ENCODE measurements around the gene BRS3. TPM values are rescaled to one million over a fixed set of nuclear protein-coding genes. Genes with fewer than 3 reads are reported as not detected.

Gene BRS3
- total RNA-seq, 1 experiment from 2014 or later, result not detected

GRCh38 chrX:136464589-136464988 lies 23.2 kb upstream of the BRS3 start:
- TF ChIP-seq REST (IDR thresholded peaks at IDR 0.05; ENCODE audit: insufficient read depth in 1 of 2, low read depth in 2 of 2, low read length in 1 of 2) (no peak), SIN3A (IDR thresholded peaks at IDR 0.05; ENCODE audit: borderline replicate concordance, insufficient read depth, low read depth, low read length) (no peak), POLR2AphosphoS5 (IDR thresholded peaks at IDR 0.05; ENCODE audit: low read depth, low read length) (no peak), CTCF (IDR thresholded peaks at IDR 0.05) (no peak), TCF7L2 (IDR thresholded peaks at IDR 0.05; ENCODE audit: low read depth, low read length) (no peak)
- H3K9me3 ChIP-seq (ENCODE audit: control insufficient read depth, insufficient read depth, low read depth, low read length), result no peaks in the 10 kb centered on the region
- DNase-seq (ENCODE audit: low read depth, low spot score) (no peak), ATAC-seq (no peak)
- in situ Hi-C loops (cut with HindIII; ENCODE audit: low pct_unique_long_range_greater_than_20kb, low sequenced_read_pairs) (no loop called here), intact Hi-C loops (cut with micrococcal nuclease; ENCODE audit: unreplicated experiment) (no loop called here)
- H3K36me3 ChIP-seq (ENCODE audit: control insufficient read depth, insufficient read depth, low read length), result no peaks in the 10 kb centered on the region
- BruUV-seq (replicated peaks), result no TSS peak
- no peak overlapping the region for H3K4me3 ChIP-seq (ENCODE audit: low read depth in 2 of 2, low read length in 2 of 2)
- H3K27ac ChIP-seq (ENCODE audit: low read length), result no peak overlapping the region
- CTCF ChIA-PET, result no interaction called here
- H3K27me3 ChIP-seq (ENCODE audit: control insufficient read depth, insufficient read depth, low read length), result 0 out of 2 replicates have a peak, but pooled peaks cover 2% of the 10 kb centered on the region
- H3K4me1 ChIP-seq (ENCODE audit: control insufficient read depth, insufficient read depth, low read length), result no peaks in the 10 kb centered on the region
- POLR2A ChIA-PET, result no interaction called here

GRCh38 chrX:136467303-136467702 lies 20.4 kb upstream of the BRS3 start:
- Histone ChIP-seq H3K4me1 (ENCODE audit: control insufficient read depth, insufficient read depth, low read length) (no peaks in the 10 kb centered on the region), H3K27ac (ENCODE audit: low read length) (no peak overlapping the region), H3K4me3 (ENCODE audit: low read depth in 2 of 2, low read length in 2 of 2) (no peak overlapping the region), H3K36me3 (ENCODE audit: control insufficient read depth, insufficient read depth, low read length) (no peaks in the 10 kb centered on the region), H3K9me3 (ENCODE audit: control insufficient read depth, insufficient read depth, low read depth, low read length) (no peaks in the 10 kb centered on the region), H3K27me3 (ENCODE audit: control insufficient read depth, insufficient read depth, low read length) (0 out of 2 replicates have a peak, but pooled peaks cover 2% of the 10 kb centered on the region)
- ChIA-PET CTCF (no interaction called here), POLR2A (no interaction called here)
- BruUV-seq (replicated peaks), result no TSS peak
- in situ Hi-C loops (cut with HindIII; ENCODE audit: low pct_unique_long_range_greater_than_20kb, low sequenced_read_pairs) (no loop called here), intact Hi-C loops (cut with micrococcal nuclease; ENCODE audit: unreplicated experiment) (no loop called here)
- DNase-seq (ENCODE audit: low read depth, low spot score), result no peak
- ATAC-seq, result no peak
- TF ChIP-seq CTCF (IDR thresholded peaks at IDR 0.05), result no peak
- no peak for TF ChIP-seq REST (IDR thresholded peaks at IDR 0.05; ENCODE audit: insufficient read depth in 1 of 2, low read depth in 2 of 2, low read length in 1 of 2)
- TF ChIP-seq TCF7L2 (IDR thresholded peaks at IDR 0.05; ENCODE audit: low read depth, low read length), result no peak
- no peak for TF ChIP-seq POLR2AphosphoS5 (IDR thresholded peaks at IDR 0.05; ENCODE audit: low read depth, low read length)
- TF ChIP-seq SIN3A (IDR thresholded peaks at IDR 0.05; ENCODE audit: borderline replicate concordance, insufficient read depth, low read depth, low read length), result no peak

Data from Panc1 (cell line).